GM23248 (cell line): ENCODE results near the gene DMKN.

Experiments used
- EZH2 ChIP-seq: fragments of 200-600 bp; sonication (generic); IDR thresholded peaks from 2 replicates; pipeline ENCODE4 v1.6.1; 2018; ENCODE audit warnings: antibody characterized with exemption, mild to moderate bottlenecking; ENCODE audit not compliant: insufficient read depth, poor library complexity, severe bottlenecking
- EZH2phosphoT487 ChIP-seq: fragments of 200-600 bp; sonication (generic); IDR thresholded peaks from 2 replicates; pipeline ENCODE4 v1.6.1; 2018; ENCODE audit warnings: antibody characterized with exemption, moderate library complexity, mild to moderate bottlenecking, low read depth; ENCODE audit not compliant: insufficient read depth

- no peak for TF ChIP-seq EZH2
- no peak for TF ChIP-seq EZH2phosphoT487
Observed at GRCh38 chr19:35561436-35561835, 48.0 kb upstream of the DMKN start.
